Epithelial cell of proximal tubule (primary cell): Measurements from ENCODE around the gene SPR. TPM values are rescaled to one million over a fixed set of nuclear protein-coding genes. Genes with fewer than 3 reads are reported as not detected.

Experiments used
- DNase-seq: peaks from one replicate; pipeline ENCODE4 v3.0.0-alpha.2; 2011; ENCODE audit warnings: low read depth
- H3K4me3 ChIP-seq: 2 replicates; pipeline ENCODE4 v1.5.1; 2011; ENCODE audit warnings: low read depth, mild to moderate bottlenecking, low read length
- CTCF ChIP-seq: conservative IDR thresholded peaks from 2 replicates; pipeline ENCODE4 v1.5.1; 2012; ENCODE audit warnings: low read depth, mild to moderate bottlenecking, low read length
- total RNA-seq: library from RNA; depleted of rRNA; stranded (reverse); fragments of >200 nt; gene quantifications from 2 replicates; pipeline ENCODE4 v1.2.3, GENCODE V29; 2015

Gene SPR
- total RNA-seq, 1 donor from 2014 or later = 29.5 TPM

DNA sequence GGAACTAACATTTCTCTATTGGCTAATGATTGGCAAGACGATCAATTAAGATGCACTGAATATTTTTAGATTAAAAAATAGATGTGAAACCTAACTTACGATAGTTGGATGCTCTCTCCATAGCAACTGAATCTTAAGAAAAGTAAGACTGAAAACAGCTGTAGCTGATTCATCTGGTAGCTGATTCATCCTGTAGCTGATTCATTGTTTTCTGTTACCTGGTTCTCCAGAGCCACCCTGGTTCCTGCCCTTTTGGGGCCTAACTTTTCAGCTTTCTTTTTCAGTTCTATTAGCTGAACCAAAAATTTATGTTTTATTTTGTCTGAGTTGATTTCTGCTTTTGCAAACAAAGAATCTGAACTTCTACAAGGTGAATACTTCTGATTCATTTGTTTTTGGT, 22.7 kb upstream of the SPR start:
- no peak for TF ChIP-seq CTCF
- DNase-seq = no peak

DNA sequence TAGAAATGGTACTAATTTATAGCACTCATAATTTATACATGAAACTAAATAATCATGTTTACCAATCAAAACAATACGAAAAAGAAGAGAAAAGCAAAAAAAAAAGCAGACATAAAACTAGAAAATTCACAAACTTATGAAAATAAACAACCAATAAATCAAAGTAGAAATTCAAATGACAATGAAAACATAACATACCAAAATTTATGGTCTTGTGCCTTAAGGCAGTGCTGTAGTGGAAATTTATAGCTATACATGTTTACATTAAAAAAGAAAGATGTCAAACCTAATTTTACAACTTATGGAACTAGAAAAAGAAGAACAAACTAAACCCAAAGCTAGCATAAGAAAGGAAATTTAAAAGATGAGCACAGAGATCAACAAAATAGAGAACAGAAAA, 16.1 kb upstream of the SPR start:
- H3K4me3 ChIP-seq = no peak overlapping the region
- DNase-seq = no peak
- TF ChIP-seq CTCF = no peak

More for the DNA sequence above, 22.7 kb upstream of the SPR start:
- H3K4me3 ChIP-seq = no peak overlapping the region

DNA sequence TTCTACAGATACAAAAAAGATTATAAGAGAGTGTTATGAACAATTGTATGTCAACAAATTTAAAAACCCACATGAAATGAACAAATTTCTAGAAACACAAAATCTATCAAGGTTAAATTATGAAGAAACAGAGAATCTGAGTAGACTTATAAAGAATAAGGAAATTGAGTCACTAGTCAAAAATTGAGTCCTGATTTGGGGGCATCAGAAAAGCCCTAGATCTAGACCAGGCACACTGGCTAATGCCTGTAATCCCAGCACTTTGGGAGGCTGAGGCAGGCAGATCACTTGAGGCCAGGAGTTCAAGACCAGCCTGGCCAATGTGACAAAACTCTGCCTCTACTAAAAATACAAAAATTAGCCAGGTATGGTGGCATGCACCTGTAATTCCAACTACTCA, 15.3 kb upstream of the SPR start:
- H3K4me3 ChIP-seq = no peak overlapping the region
- no peak for TF ChIP-seq CTCF

DNA sequence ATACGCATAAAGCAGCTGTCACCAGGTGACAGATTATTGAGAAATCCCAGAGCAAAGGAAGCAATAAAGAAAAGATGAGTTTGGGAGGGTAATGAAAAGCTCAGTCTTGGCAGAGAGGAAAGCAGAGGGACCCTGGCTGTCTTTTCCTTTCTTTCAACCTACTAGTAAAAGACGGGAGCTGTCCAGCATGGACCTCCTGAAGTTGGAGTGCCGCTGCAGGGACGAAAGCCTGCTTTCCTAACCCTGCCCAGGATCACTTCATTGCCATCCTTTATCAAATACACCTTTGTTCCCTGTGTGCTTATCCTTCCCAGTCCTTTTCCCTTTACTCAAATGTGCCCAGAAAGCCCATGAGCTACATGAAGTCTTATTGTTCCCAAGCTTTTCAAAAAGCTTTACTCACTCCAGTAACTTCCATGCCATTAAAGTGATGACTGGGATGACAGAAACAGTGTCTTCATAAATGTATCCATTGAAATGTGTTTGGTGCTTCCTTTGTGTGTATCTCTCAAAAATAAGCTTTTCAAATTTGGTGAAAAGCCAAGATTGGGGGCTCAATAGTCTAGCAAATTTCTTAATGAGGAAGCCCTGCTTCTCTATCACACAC, 3.7 kb upstream of the SPR start:
- no peak overlapping the region for H3K4me3 ChIP-seq
- no peak for TF ChIP-seq CTCF
- no peak for DNase-seq

More for the DNA sequence above, 15.3 kb upstream of the SPR start:
- DNase-seq = no peak

DNA sequence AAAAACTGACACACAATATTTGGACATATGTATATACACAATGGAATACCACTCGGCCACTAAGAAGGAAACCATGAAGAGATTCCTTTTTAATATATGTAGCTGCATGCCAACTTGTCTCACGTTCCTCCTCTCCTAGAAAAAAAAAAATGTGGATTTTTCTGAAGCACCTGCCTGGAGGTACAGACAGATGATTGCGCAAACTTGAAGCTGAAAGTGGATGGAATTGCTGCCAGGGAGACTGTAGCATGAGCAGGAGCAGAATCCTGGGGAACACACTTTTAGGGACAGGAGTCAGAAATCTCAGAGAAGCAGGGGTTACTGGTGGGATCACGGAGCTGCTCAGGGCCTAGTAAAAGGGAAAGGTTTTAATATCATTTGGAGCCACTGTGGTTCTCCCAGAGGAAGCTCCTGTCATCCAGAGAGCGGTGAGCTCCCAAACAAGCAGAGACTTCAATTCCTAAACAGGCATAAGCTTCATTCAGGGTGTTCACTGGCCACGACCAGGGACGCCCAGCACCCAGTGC, 640 bp upstream of the SPR start:
- no peak for DNase-seq
- no peak for TF ChIP-seq CTCF
- H3K4me3 ChIP-seq = peak overlapping the region; percentile 79

DNA sequence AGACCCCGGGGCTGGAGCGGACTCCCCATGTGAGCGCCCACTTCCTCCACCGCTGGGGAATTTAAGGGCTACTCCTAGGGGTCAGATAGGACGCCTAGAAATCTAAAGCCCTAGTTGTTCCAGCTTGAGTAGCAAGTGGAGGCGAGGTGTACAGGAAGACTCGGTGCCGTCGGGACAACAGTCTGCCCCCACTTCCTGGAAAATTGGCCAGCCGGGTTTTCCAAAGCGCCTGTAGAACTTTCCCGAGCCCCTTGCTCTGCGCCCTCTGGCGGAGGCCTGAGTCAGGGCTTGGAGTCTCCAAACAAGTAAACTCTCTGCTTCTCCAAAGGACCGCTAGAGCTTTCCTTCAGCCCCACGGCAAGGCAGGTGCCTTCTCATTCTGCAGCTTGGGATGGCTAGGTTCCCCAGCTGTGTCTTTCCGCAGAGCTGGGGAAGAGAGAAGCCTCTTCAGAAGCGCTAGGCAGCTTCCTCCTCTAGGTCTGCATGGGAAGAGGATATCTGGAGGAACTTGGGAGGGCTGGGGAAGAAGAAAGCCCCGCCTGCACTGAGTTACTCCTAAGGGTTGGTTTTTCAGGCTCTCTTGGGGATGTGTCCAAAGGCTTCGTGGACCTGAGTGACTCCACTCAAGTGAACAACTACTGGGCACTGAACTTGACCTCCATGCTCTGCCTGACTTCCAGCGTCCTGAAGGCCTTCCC, 681 bp downstream of the SPR start:
- no peak for DNase-seq
- TF ChIP-seq CTCF = peak; percentile 99
- peak overlapping the region; percentile 79 for H3K4me3 ChIP-seq
